COLO829 (cell line): ENCODE measurements around the gene A4GALT.
"Not testable (repeated sequence)": the region's sequence is repeated elsewhere in the genome, so short reads cannot be mapped to it uniquely, and the experiment has no call there.

Experiments
- DNase-seq: peaks from one replicate; pipeline ENCODE4 v3.0.0; 2012; ENCODE audit warnings: low spot score

The A4GALT gene

DNA sequence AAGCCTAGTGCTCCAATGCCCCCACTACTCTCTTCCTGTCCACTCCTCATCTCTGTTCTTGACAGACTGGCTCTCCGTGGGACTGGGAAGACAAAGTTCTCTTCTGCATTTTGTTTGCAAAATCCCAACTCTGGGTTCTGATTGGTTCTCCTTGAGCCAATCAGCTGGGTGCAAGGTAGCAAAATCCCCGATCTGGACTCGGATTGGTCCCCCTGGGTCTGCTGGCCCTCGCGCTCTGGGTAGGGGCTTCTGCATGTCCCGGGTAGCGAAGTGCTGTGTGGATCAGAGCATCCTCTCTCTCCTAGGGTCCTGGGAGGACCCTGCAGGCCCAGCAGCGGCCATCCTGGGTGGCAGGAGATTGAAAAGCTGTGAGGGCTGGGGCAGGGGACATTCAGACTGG, 22.3 kb upstream of the A4GALT start:
- no peak for DNase-seq

DNA sequence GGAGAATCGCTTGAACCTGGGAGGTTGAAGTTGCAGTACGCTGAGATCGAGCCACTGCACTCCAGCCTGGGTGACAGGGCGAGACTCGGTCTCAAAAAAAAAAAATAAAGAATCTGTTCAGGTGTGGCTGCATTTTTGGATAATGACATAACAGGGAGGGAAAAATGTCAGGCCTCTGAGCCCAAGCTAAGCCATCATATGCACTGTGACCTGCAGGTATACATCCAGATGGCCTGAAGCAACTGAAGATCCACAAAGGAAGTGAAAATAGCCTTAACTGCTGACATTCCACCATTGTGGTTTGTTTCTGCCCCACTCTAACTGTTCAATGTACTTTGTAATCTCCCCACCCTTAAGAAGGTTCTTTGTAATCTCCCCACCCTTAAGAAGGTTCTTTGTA, 19.6 kb upstream of the A4GALT start:
- not testable (repeated sequence) for DNase-seq

DNA sequence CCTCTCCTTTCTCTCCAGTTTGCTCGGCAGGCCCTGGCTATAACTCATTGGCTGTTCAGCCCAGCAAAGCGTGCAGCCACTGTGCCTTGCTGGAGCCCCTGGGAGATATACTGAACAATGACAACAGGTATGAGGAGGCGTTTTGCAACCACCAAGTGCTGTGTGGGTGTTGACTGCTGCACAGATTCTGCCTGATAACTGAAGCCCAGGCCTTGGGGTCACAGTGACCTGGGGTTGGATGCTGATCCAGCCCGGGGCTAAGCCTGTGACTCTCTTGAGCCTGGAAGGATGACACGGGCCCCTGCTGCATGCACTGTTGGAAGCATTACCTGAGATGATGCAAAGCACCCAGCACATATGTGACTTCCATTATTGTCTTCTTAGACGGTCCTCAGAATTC, 13.7 kb upstream of the A4GALT start:
- no peak for DNase-seq

DNA sequence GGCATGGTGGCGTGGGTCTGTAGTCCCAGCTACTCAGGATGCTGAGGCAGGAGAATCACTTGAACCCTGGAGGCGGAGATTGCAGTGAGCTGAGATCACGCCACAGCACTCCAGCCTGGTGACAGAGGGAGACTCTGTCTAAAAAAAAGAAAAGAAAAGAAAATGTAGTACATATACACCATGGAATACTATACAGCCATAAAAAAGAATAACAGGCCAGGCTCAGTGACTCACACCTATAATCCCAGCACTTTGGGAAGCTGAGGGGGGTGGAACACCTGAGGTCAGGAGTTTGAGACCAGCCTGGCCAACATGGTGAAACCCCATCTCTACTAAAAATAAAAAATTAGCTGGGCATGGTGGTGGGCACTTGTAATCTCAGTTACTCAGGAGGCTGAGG, 12.7 kb upstream of the A4GALT start:
- DNase-seq, result not testable (repeated sequence)

DNA sequence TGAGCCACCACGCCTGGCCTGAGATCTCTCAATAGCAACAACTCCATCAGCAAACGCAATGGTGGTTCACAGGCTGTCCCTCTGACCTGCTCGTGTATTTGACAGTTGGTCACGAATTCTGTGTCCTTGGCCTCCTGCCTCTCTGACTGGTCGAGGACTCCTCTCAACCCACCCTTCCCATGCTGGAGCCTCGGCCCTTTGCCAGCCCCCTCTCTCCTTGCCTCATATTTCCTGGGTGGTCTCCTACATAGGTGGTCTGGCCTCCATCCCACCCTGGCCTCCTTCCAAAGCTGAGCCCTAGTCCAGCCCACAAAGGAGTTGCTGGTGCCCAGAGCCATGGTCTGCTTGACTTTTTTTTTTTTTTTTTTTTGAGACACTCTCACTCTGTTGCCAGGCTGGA, 11.4 kb upstream of the A4GALT start:
- no peak for DNase-seq

DNA sequence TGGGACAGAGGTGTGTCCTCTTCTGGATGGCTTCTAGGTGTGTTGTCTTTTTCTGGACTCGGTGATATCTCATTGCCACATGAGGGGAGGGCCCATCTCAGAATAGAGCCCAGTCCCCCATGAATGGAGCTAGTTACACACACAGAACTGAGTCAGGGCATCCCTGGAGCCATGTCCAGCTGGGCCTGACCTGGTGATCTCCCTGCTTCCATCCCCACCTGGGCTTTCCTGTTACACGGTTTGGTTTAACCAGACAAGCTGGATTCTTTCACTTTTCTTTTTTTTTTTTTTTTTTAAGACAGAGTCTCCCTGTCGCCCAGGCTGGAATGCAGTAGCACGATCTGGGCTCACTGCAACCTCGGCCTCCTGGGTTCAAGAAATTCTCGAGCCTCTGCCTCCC, 6.1 kb upstream of the A4GALT start:
- DNase-seq, result no peak

DNA sequence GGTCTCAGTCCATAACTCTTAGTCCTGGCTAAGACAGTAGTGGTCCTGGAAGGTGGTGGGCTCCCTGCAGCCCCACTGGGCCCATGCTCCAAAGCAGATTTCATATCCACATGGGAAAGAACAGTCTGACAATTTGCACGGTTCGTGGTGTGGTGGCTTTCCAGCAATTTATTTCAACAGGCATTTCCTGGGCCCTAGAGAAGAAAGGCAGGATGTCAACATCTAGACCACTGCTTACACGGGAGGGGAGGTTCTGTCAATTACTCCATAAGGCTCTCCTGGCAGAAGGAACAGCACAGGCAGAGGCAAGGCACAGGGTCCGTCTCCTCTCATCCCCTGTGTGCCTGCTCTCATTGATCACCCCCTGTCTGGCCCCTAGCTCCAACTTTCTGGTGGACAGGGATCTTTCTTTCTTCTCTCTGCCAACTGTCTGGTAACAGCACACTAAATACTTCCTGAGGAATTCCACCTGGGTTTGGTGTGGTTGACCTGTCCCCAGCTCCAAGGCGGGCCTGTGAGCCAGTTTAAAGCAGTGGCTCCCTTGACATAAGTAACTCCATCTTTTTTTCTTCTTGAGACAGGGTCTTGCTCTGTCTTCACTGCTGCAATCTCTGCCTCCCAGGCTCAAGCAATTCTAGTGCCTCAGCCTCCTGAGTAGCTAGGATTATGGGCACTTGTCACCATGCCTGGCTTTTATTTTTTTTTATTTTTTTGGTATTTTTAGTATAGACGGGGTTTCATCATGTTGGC, 5.1 kb upstream of the A4GALT start:
- no peak for DNase-seq

DNA sequence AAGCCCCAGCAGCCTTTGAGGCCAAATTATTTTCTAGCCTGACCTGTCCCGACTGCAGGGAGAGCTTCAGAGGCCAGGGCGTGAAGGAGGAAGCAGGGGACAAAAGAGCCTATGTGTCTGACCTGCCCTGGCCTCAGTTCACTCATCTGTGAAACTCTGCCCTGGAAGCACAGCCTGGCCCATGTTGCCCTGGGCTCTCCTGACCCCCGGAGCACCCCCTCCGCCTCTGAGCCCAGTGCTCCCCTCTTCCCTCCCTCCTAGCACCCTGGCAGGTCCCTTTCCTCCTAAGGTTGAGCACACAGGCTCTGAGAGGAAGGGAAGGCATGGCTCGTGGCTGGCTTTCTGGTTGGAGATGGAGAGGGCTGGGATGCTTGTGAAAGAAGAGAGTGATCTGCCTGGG, 3.4 kb upstream of the A4GALT start:
- no peak for DNase-seq

DNA sequence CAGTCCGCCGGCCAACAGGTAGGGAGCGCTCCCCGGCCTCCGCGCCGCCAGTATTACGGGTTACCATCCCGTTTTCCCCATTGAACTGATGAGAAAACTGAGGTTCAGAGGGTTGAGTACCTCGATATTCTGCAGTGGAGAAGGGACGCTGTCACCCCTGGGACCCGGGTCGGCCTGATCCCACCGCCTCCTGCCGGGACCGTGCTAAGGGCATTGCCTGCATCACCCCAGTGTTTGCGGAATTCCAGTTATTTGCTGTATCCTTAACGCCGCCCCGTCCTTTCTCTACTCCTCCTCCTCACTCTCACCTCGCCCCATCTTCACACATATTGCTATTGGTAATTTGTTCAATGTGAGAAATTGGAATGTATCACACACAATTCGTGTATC, 370 bp upstream of the A4GALT start:
- DNase-seq, result no peak

DNA sequence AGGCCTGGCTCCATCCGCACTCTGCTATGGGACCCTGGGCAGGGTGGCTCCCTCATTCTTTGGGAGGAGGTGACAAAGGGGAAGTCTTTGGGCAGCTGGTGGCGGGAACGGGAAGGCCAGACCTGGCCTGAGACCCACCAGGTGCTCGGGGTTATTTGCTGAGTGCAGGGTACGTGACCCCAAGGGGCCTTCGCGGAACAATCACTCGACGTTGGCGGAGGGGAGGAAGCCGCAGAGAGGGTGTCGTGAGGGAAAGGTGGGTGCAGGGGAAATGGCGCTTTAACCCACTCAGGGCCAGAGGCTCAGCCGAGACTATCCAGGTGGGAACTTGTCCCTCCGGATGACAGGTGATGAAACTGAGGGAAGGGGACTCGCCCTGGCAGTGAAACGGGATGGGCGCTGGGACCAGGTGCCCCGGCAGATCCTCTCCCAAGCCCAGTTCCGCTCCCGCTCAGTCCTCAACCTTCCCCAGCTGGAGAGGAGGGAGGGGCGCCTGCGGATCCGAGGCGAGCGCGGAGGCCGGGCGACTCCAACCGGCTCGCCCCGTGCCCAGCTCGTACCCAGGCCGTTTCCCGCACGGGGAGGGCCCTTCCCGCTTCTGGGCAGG, 911 bp downstream of the A4GALT start:
- no peak for DNase-seq

DNA sequence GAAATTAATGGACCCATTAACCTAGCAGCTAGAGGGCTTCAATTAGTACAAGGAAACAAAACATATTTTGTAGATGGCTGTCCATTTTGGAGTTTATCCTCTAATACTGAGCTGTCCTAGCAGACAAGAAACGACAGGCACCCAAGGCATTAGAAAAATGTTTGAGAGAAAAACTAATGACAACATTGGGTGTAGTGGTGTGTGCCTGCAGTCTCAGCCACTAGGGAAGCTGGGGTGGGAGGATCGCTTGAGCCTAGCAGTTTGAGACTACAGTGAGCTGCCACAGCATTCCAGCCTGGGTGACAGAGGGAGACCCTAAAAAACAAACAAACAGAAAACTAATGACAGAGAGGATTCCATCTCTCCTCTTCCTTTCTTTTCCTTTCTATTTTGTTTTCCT, 1.5 kb downstream of the A4GALT start:
- DNase-seq, result no peak

DNA sequence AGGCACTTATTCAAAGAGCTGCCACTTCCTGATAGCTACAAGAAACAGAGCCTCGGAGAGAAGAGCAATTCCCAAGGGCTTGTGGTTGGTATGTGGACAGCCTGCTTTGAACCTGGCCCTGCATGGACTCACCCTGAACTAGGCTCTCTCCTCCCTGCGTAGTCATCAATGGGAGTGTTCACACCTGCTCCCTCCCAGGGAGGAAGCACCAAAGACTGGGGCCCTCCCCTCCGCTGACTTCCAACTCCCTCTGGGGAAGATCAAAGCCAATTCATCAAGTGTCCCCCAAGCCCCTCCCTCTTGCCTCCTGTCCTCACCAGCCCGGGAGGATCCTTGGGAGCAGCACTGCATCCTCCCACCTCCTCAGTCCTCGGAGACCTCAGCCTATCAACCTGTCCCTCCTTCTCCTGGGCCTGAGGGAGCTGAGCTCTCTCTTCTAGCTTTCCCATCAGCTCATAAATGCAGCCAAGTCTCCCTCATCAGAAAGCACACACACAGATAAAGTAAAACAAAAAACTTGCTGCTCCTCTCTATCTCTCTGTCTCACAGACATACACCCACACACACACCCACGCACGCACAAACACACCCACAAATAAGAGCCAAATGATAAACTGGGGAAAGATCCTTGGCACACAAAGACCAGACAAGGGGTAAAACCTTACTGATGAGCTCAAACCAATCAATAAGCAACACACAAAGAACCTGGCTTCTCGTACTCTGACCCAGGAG, 3.3 kb downstream of the A4GALT start:
- peak; percentile 35 for DNase-seq

DNA sequence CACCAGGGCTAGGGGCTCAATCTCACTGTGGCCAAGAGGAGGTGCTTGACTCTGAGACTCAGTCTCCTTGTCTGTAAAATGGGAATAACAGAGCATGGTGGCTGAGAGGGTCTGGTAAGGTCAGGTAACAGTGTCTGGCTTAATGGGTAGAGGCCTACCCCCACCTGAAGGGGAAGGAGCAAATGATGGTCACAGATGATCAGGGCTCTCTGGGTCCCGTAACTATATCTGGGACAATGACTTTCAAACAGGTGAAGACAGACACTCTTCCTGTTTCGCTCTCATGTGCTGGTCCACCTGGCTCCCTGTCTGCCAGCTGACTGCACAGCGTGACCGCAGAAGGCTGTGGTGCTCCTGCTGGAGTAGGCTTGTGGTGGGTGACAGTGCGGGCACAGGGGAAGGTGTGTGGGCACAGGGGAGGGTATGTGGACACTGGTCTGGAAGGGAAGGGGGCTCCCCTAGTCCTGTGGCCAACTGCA, 4.0 kb downstream of the A4GALT start:
- DNase-seq, result no peak

DNA sequence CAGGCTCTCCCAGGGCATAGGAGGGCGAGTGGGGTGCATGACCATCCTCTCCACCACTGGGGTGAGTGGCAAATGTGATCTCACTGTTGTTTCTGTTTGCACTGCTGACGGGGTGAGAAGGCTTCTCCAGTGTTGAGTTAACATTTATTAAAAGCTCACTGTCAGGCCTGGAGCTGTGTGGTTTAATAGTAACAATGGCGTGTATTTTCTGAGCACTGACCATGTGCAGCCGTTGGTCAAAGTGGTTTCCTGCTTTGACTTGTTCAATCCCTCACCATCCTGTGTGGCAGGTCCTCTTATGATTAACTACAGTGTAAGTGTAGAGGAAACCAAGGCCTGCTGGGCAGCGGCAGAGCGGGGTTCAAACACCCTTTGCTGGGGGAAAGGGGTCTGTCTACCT, 4.4 kb downstream of the A4GALT start:
- peak; percentile 26 for DNase-seq

DNA sequence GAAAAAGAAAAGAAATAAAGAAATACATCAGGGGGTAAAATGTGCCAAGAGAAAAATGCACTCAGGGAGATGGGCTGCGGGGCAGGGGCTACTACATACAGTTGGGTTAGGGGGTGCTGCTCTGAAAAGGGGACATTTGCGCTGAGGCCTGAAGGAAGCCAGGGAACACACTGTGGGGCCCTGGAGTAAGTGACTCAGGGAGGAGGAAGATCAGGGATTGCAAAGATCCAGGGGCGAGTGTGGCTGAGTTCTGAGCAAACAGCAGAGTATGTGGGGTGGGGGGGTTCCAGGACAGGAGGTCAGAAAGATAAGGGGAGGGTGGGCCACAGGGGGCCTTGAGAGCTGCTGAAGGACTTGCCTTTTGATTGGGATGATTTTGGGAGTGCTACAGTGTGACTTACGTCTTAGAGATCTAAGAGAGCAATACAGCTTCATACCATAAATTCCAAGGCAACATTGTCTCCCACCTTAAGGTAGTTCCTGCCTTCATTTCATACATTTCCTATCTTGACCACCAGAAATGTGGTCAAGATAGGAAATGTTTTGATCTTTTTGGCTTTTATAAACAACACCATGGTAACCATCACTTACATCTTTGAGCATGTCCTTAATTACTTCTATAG, 5.8 kb downstream of the A4GALT start:
- DNase-seq, result no peak

DNA sequence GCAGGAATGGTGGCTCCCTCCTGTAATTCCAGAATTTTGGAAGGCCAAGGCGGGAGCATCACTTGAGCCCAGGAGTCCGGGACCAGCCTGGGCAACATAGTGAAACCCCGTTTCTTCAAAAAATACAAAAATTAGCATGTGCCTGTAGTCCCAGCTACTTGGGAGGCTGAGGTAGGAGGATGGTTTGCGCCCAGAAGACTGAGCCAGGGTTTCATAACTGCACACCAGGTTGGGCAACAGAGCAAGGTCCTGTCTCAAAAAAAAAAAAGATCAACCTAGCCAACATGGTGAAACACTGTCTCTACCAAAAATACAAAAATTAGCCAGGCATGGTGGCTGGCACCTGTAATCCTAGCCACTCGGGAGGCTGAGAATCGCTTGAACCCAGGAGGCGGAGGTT, 6.4 kb downstream of the A4GALT start:
- no peak for DNase-seq

DNA sequence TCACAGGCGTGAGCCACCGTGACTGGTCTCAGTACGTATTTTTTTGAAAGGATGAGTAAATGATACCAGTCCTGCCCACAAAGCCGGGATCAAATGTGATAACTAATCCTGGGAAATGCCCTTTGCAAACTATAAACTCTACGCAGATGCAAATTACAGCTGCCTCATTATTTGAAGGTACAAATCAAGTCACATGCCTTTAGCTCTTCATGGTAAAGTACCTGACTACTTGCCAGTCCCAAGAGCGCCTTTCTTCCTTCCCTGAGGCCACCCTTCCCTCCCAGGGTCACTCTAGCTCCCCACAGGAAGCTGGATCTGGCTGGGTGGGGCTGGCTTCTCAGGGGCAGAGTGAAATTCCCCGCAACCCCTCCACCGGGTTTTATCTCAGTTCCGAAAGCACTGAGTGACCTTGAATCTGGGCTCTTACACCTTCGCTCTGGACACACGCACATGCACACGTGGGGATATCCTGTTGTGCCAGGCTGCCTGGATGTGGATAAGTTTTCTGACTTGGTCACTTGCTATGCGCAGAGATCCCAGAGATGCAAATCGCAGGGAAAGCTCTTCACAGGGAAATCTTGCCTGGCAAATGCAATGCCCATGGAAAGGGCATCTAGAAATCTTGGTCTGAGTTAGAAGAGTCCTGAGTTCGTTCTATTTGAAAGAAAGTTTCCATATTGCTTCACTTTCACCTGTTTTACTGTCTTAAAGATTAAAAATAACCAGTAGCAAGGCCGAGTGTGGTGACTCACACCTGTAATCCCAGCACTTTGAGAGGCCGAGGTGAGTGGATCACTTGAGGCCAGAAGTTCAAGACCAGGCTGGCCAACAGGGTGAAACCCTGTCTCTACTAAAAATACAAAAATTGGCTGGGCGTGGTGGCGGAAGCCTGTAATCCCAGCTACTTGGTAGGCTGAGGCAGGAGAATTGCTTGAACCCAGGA, 8.5 kb downstream of the A4GALT start:
- no peak for DNase-seq

DNA sequence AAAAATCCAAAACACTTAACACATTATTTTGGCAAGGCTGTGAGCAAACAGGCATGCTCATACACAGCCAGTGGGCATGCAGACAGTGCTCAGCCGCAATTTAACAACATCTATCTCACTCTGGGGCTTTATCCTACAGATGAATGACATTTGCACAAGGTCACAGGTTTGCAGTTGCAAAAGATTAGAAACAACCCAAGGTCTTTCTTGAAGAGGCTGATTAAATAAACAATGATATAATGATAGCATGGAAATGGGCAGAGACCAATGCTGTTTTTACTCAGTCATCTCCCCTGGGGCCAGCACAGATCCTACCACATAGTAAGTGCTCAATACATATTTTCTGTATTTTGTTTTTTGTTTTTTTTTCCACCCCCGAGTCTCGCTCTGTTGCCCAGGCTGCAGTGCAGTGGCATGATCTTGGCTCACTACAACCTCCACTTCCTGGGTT, 9.4 kb downstream of the A4GALT start:
- DNase-seq, result no peak

DNA sequence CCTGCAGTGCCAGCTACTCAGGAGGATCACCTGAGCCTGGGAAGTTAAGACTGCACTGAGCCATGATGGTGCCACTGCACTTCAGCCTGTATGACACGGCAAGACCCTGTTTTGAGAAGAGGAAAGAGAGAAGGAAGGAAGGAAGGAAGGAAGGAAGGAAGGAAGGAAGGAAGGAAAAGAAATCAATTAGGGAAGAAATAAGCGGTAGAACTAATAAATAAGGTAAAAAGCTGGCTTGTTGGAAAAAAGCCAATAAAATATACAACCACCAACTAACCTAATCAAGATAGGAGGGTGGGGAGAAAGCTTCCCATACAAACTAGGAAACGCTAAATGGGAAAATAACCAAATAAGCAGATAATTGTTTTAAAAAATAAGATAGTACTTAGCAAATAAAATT, 12.3 kb downstream of the A4GALT start:
- DNase-seq, result no peak

DNA sequence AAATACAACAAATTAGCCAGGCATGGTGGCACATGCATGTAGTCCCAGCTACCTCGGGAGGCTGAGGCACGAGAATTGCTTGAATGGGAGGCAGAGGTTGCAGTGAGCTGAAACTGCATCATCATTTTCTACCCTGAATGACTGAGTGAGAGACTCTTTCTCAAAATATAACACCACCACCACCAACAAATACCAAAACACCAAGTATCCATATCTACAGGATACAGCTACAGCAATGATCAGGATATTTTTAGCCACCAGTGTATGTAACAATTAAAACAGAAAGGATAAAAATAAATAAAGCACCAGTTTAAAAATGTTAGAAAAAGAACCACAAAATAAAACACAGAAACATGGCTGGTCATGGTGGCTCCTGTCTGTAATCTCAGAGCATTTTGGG, 13.2 kb downstream of the A4GALT start:
- DNase-seq, result no peak

DNA sequence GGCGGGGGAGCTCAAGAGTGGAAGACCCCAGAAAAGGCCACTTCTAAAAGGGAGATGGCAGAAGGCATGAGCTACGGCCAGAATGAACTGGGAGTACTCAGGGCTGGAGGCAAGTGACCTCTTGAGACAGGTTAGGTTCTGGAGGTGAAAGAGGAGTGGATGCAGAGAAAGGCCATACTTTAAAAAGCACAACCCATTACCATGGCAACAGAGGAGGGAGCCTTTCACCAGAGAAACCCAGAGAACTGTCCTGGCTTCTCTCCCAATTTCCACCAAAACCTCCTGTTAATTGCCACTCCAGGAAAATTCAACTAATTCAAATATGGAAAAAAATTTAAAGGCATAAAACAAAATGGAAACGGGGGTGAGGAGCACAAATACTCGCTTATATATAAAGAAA, 15.8 kb downstream of the A4GALT start:
- DNase-seq, result no peak

DNA sequence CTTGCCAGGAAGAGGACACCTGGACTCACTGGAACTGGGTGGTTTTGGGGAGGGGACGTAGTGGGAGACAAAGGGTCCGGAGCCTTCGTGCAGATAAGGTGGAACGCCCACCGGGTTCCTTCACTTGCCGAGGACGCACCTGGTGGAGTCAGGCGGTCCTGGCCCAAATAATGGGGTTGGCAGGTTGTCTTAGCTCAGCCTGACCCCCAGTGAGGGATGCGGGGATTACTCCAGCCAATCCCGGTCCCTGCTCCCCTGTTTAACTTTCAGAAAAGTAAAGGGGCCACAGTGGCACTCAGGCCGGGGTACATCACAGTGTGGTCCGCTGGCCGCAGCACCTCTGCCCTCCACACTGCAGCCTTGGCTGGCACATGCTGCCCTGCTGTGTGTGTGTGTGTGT, 18.0 kb downstream of the A4GALT start:
- DNase-seq, result no peak
